OCI-LY7 (cell line): ENCODE results near the gene CDC42BPA. TPM values are rescaled to one million over a fixed set of nuclear protein-coding genes. Genes with fewer than 3 reads are reported as not detected.

Source experiments
- BruUV-seq: library from RNA; stranded (reverse); fragments of 400-500 nt; replicated peaks from 2 replicates; lab custom pipeline; 2021; lab: Mats Ljungman, UMichigan
- CTCF ChIA-PET: fragments of 300-600 bp; sonication (Branson Sonifier 250); formaldehyde crosslinking; loops from one replicate; lab custom pipeline; 2022; ENCODE audit warnings: antibody characterized with exemption; ENCODE audit not compliant: unreplicated experiment; lab: Charles Lee
- POLR2A ChIA-PET: fragments of 300-600 bp; sonication (Branson Sonifier 250); formaldehyde crosslinking; loops from one replicate; lab custom pipeline; 2022; ENCODE audit warnings: antibody characterized with exemption; lab: Charles Lee
- DNase-seq: peaks from one replicate; pipeline ENCODE4 v3.0.0-alpha.2; 2015; ENCODE audit warnings: low spot score
- H2AFZ ChIP-seq: fragments of 200-600 bp; sonication (generic), shearing (Covaris generic); 2 replicates; pipeline ENCODE4 v1.6.1; 2014; ENCODE audit warnings: mild to moderate bottlenecking, antibody characterized with exemption, low read length, moderate library complexity
- H3K27ac ChIP-seq: fragments of 200-600 bp; sonication (generic); 2 replicates; pipeline ENCODE4 v1.5.1; 2014; ENCODE audit warnings: mixed run types, low read depth, mild to moderate bottlenecking, moderate library complexity, low read length, inconsistent platforms; ENCODE audit not compliant: poor library complexity, severe bottlenecking
- H3K36me3 ChIP-seq: fragments of 200-600 bp; sonication (generic); 2 replicates; pipeline ENCODE4 v1.6.1; 2014; ENCODE audit warnings: mild to moderate bottlenecking, antibody characterized with exemption, low read length, moderate library complexity, mixed read lengths; ENCODE audit not compliant: insufficient read depth
- H3K4me1 ChIP-seq: fragments of 200-600 bp; sonication (generic); 2 replicates; pipeline ENCODE4 v1.5.1; 2014; ENCODE audit warnings: mild to moderate bottlenecking, low read length; ENCODE audit not compliant: insufficient read depth, poor library complexity, severe bottlenecking
- H3K4me2 ChIP-seq: fragments of 200-600 bp; sonication (generic); 2 replicates; pipeline ENCODE4 v1.6.1; 2014; ENCODE audit warnings: mild to moderate bottlenecking, low read length
- H3K4me3 ChIP-seq: fragments of 200-600 bp; sonication (generic); 2 replicates; pipeline ENCODE4 v1.5.1; 2014; ENCODE audit warnings: mild to moderate bottlenecking, low read depth, low read length; ENCODE audit not compliant: poor library complexity, severe bottlenecking
- H3K79me2 ChIP-seq: fragments of 200-600 bp; sonication (generic); 2 replicates; pipeline ENCODE4 v1.6.1; 2016; ENCODE audit warnings: low read depth, mild to moderate bottlenecking, low read length, moderate library complexity, mixed read lengths; ENCODE audit not compliant: insufficient read depth
- H3K9me2 ChIP-seq: fragments of 200-600 bp; sonication (generic); 2 replicates; pipeline ENCODE4 v1.6.1; 2016; ENCODE audit warnings: mild to moderate bottlenecking, low read length, mixed read lengths; ENCODE audit not compliant: insufficient read depth
- H3K9me3 ChIP-seq: fragments of 200-600 bp; sonication (generic); 2 replicates; pipeline ENCODE4 v1.6.1; 2014; ENCODE audit warnings: mild to moderate bottlenecking, mixed run types, low read length, mixed read lengths
- H4K20me1 ChIP-seq: fragments of 200-600 bp; sonication (generic); 2 replicates; pipeline ENCODE4 v1.6.1; 2014; ENCODE audit warnings: mild to moderate bottlenecking, antibody characterized with exemption, low read length, moderate library complexity, mixed read lengths; ENCODE audit not compliant: insufficient read depth
- EZH2phosphoT487 ChIP-seq: fragments of 200-600 bp; sonication (generic); IDR thresholded peaks from 2 replicates; pipeline ENCODE4 v1.6.1; 2018; ENCODE audit warnings: low read depth, borderline replicate concordance, mild to moderate bottlenecking, mixed run types, antibody characterized with exemption, low read length, moderate library complexity, mixed read lengths
- intact Hi-C: fragments of 100-400 bp; cut with micrococcal nuclease; formaldehyde crosslinking; loops from one replicate; pipeline ENCODE4 v1.10.0; 2022; ENCODE audit not compliant: unreplicated experiment
- total RNA-seq, 2 experiments: library from RNA; depleted of rRNA in 1 of 2; stranded (reverse); fragments of >200 nt in 1 of 2; shearing (Covaris generic) in 1 of 2; gene quantifications; 2 replicates each; pipeline ENCODE4 v1.2.3, GENCODE V29; 2014 to 2022
- TF ChIP-seq, protein P1 (sequence below): fragments of 200-600 bp; sonication (generic); conservative IDR thresholded peaks from 2 replicates; pipeline ENCODE4 v1.5.1; 2014; ENCODE audit warnings: mild to moderate bottlenecking, antibody characterized with exemption, low read length, moderate library complexity, mixed read lengths

Gene CDC42BPA
- total RNA-seq, 2 experiments from 2014 or later = not detected

DNA sequence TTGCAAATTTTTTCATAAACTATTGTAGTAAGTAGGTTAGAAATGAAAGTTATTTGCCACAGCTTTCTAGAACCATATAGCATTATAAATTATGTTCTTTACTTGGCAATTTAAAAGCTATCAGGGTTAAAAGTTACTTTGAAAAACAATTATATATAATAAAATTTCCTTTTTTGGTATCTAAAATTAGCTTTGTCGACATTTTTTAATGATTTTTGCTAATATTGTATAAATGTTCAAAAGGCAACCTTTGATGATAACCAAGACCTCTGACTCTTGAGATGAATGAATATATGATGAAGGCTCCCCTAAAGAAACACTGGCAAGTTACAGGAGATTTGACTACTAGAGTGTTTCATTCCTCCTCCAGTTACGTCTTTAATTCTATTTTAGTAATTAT is 121.2 kb downstream of the CDC42BPA start:
- H3K4me3 ChIP-seq = no peak overlapping the region
- H2AFZ ChIP-seq = no peak overlapping the region
- no peak overlapping the region for H3K4me2 ChIP-seq
- no peak overlapping the region for H3K27ac ChIP-seq
- TF ChIP-seq, protein P1, sequence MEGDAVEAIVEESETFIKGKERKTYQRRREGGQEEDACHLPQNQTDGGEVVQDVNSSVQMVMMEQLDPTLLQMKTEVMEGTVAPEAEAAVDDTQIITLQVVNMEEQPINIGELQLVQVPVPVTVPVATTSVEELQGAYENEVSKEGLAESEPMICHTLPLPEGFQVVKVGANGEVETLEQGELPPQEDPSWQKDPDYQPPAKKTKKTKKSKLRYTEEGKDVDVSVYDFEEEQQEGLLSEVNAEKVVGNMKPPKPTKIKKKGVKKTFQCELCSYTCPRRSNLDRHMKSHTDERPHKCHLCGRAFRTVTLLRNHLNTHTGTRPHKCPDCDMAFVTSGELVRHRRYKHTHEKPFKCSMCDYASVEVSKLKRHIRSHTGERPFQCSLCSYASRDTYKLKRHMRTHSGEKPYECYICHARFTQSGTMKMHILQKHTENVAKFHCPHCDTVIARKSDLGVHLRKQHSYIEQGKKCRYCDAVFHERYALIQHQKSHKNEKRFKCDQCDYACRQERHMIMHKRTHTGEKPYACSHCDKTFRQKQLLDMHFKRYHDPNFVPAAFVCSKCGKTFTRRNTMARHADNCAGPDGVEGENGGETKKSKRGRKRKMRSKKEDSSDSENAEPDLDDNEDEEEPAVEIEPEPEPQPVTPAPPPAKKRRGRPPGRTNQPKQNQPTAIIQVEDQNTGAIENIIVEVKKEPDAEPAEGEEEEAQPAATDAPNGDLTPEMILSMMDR = no peak
- TF ChIP-seq EZH2phosphoT487 = no peak
- no peaks in the 10 kb centered on the region for H3K9me3 ChIP-seq
- H3K79me2 ChIP-seq = no peaks in the 10 kb centered on the region
- ChIA-PET CTCF (no interaction called here), POLR2A (no interaction called here)
- H4K20me1 ChIP-seq = no peaks in the 10 kb centered on the region
- H3K36me3 ChIP-seq = no peaks in the 10 kb centered on the region
- H3K9me2 ChIP-seq = no peaks in the 10 kb centered on the region
- DNase-seq = no peak
- H3K4me1 ChIP-seq = no peaks in the 10 kb centered on the region
- no TSS peak for BruUV-seq
- intact Hi-C loops = no loop called here

DNA sequence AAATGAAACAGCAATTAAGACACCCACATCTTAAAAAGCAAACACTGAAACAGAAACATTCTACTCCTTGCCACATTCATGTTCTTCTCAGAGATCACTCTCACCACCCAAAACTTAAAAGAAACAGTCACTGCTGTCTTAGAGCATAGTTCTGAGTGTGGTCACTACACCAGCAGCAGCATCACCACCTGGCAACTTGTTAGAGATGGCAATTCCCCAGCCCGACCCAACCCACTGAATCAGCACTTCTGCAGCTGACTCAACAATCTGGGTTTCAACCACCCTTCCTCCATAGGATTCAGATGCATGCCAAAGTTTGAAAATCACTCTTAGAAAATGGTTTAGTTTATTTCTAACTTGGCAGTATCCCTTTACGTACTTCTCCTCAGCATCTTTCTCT is 126.1 kb downstream of the CDC42BPA start:
- Histone ChIP-seq H3K4me2 (no peak overlapping the region), H2AFZ (no peak overlapping the region), H3K36me3 (no peaks in the 10 kb centered on the region), H3K79me2 (no peaks in the 10 kb centered on the region), H3K4me1 (no peaks in the 10 kb centered on the region), H3K9me3 (no peaks in the 10 kb centered on the region), H3K27ac (no peak overlapping the region), H3K9me2 (no peaks in the 10 kb centered on the region), H3K4me3 (no peak overlapping the region), H4K20me1 (no peaks in the 10 kb centered on the region)
- TF ChIP-seq, protein P1 = no peak
- TF ChIP-seq EZH2phosphoT487 = no peak
- intact Hi-C loops = no loop called here
- no TSS peak for BruUV-seq
- POLR2A ChIA-PET = no interaction called here
- no peak for DNase-seq
- CTCF ChIA-PET = no interaction called here

DNA sequence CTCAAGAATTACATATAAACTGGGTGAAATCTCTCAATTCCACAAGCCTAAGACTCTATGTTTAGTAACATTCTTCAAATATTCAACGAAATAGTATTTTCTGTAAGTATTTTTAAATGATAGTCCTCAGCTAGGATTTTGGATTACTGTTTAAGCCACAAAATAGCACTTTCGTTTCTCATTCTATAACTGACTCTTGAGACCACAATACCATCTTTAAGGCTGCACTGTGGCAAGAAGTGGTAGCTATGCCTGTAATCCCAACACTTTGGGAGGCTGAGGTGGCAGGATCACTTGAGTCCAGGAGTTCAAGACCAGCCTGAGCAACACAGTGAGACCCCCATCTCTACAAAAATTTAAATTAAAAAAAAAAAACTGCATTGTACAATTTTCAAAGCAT is 126.7 kb downstream of the CDC42BPA start:
- H3K36me3 ChIP-seq = no peaks in the 10 kb centered on the region
- ChIA-PET CTCF (no interaction called here), POLR2A (interaction anchor here (0.7 to 1.8 kb wide), 2 partner anchors 19 to 163 kb away, joined by 3 to 4 read pairs; no protein-coding TSS in a partner anchor)
- DNase-seq = no peak
- H3K27ac ChIP-seq = no peak overlapping the region
- H3K9me2 ChIP-seq = no peaks in the 10 kb centered on the region
- no peak overlapping the region for H2AFZ ChIP-seq
- H3K9me3 ChIP-seq = no peaks in the 10 kb centered on the region
- no peaks in the 10 kb centered on the region for H3K79me2 ChIP-seq
- no peak overlapping the region for H3K4me3 ChIP-seq
- no peak overlapping the region for H3K4me2 ChIP-seq
- no peaks in the 10 kb centered on the region for H3K4me1 ChIP-seq
- TF ChIP-seq, protein P1 = no peak
- intact Hi-C loops = no loop called here
- BruUV-seq = no TSS peak
- no peaks in the 10 kb centered on the region for H4K20me1 ChIP-seq
